Endothelial cell of umbilical vein (primary cell): ENCODE measurements around the gene HECTD2. TPM values are rescaled to one million over a fixed set of nuclear protein-coding genes. Genes with fewer than 3 reads are reported as not detected.

ENCODE experiments used
- BruUV-seq: library from RNA; stranded (reverse); fragments of 400-500 nt; replicated peaks from 2 replicates; lab custom pipeline; 2021; lab: Mats Ljungman, UMichigan
- CTCF ChIA-PET: fragments of 300-600, 350-600 bp; sonication (Branson Sonifier 250); formaldehyde crosslinking; loops from one replicate; lab custom pipeline; 2021; ENCODE audit warnings: antibody characterized with exemption, inconsistent platforms; lab: Charles Lee
- POLR2A ChIA-PET: fragments of 300-600, 350-600 bp; sonication (Branson Sonifier 250); formaldehyde crosslinking; loops from one replicate; lab custom pipeline; 2021; ENCODE audit warnings: antibody characterized with exemption, inconsistent platforms; lab: Charles Lee
- DNase-seq: peaks from one replicate; pipeline ENCODE4 v3.0.0-alpha.2; 2011; ENCODE audit warnings: low read depth, low spot score
- FAIRE-seq: peaks from 2 replicates; lab custom pipeline; 2011; peaks lifted over from hg19 to GRCh38; lab: Jason Lieb, UNC
- H2AFZ ChIP-seq: 2 replicates; pipeline ENCODE4 v1.6.0; 2012; ENCODE audit warnings: low read depth, low read length, control low read depth, inconsistent platforms
- H3K27ac ChIP-seq: 2 replicates; pipeline ENCODE4 v1.5.1; 2011; ENCODE audit warnings: low read depth, mild to moderate bottlenecking, control low read depth, low read length, moderate library complexity; ENCODE audit not compliant: insufficient read depth
- H3K27me3 ChIP-seq, 2 experiments: 2 replicates each; pipeline versions ENCODE4 v1.6.0 to v1.6.1; 2011; ENCODE audit warnings: low read length in 2 of 2, mixed read lengths in 1 of 2; ENCODE audit not compliant: control insufficient read depth in 2 of 2, insufficient read depth in 2 of 2
- H3K36me3 ChIP-seq, 2 experiments: 2 replicates in 1 of 2; 3 replicates in 1 of 2; pipeline ENCODE4 v1.5.1; 2011; ENCODE audit warnings: low read length in 2 of 2, mild to moderate bottlenecking in 1 of 2, moderate library complexity in 1 of 2; ENCODE audit not compliant: control insufficient read depth in 2 of 2, insufficient read depth in 2 of 2; ENCODE audit errors: extremely low read depth in 1 of 2
- H3K4me1 ChIP-seq: 3 replicates; pipeline ENCODE4 v1.5.1; 2011; ENCODE audit warnings: mild to moderate bottlenecking, low read length; ENCODE audit not compliant: control insufficient read depth, insufficient read depth; ENCODE audit errors: extremely low read depth
- H3K4me2 ChIP-seq: 2 replicates; pipeline ENCODE4 v1.6.1; 2011; ENCODE audit warnings: low read length, control low read depth, mixed read lengths; ENCODE audit not compliant: insufficient read depth
- H3K4me3 ChIP-seq, 3 experiments: fragments of 200-600 bp in 1 of 3; sonication (generic), shearing (Covaris generic) in 1 of 3; replicated peaks in 1 of 3; 2 replicates each; pipeline ENCODE4 v1.5.1; 2011 to 2016; ENCODE audit warnings: control low read depth in 3 of 3, low read length in 3 of 3, mild to moderate bottlenecking in 2 of 3, inconsistent platforms in 1 of 3, low read depth in 1 of 3, moderate library complexity in 1 of 3; ENCODE audit not compliant: insufficient read depth in 1 of 3
- H3K79me2 ChIP-seq: 2 replicates; pipeline ENCODE4 v1.6.0; 2012; ENCODE audit warnings: low read length, inconsistent platforms; ENCODE audit not compliant: control insufficient read depth, insufficient read depth
- H3K9ac ChIP-seq: replicated peaks from 2 replicates; pipeline ENCODE3; 2011; ENCODE audit warnings: low read length, control low read depth; ENCODE audit not compliant: insufficient read depth; ENCODE audit errors: extremely low read depth
- H3K9me1 ChIP-seq: replicated peaks from 3 replicates; pipeline ENCODE4 v1.6.0; 2011; ENCODE audit warnings: mild to moderate bottlenecking, low read length; ENCODE audit not compliant: control insufficient read depth, insufficient read depth; ENCODE audit errors: extremely low read depth
- H3K9me3 ChIP-seq: replicated peaks from 2 replicates; pipeline ENCODE4 v1.5.1; 2012; ENCODE audit warnings: low read length, inconsistent platforms; ENCODE audit not compliant: control insufficient read depth, insufficient read depth
- H4K20me1 ChIP-seq: replicated peaks from 2 replicates; pipeline ENCODE3; 2011; ENCODE audit warnings: mild to moderate bottlenecking, low read length; ENCODE audit not compliant: control insufficient read depth, insufficient read depth; ENCODE audit errors: extremely low read depth
- EZH2 ChIP-seq: IDR thresholded peaks from 2 replicates; pipeline ENCODE4 v1.6.1; 2012; ENCODE audit warnings: borderline replicate concordance, low read depth, mild to moderate bottlenecking, moderate library complexity, low read length, inconsistent platforms; ENCODE audit not compliant: severe bottlenecking
- FOS ChIP-seq: IDR thresholded peaks from 2 replicates; pipeline ENCODE4 v1.6.1; 2011; ENCODE audit warnings: mild to moderate bottlenecking, low read length, moderate library complexity, borderline replicate concordance; ENCODE audit not compliant: insufficient read depth
- GATA2 ChIP-seq: IDR thresholded peaks from 2 replicates; pipeline ENCODE4 v1.7.0; 2011; ENCODE audit warnings: low read depth, mild to moderate bottlenecking, moderate library complexity, mixed read lengths, low read length; ENCODE audit not compliant: insufficient read length, insufficient read depth
- JUN ChIP-seq: IDR thresholded peaks from 2 replicates; pipeline ENCODE4 v1.6.1; 2011; ENCODE audit warnings: borderline replicate concordance, low read depth; ENCODE audit not compliant: insufficient read length, insufficient read depth
- MYC ChIP-seq: IDR thresholded peaks from one replicate; pipeline ENCODE4 v1.6.1; 2011; ENCODE audit warnings: mild to moderate bottlenecking, low read depth, low read length
- POLR2A ChIP-seq: IDR thresholded peaks from 2 replicates; pipeline ENCODE4 v1.6.1; 2012; ENCODE audit warnings: low read depth, mild to moderate bottlenecking, control low read depth, low read length
- POLR2AphosphoS5 ChIP-seq: IDR thresholded peaks from 2 replicates; pipeline ENCODE4 v1.6.1; 2012; ENCODE audit warnings: low read depth, mild to moderate bottlenecking, control low read depth, low read length, moderate library complexity; ENCODE audit not compliant: insufficient read depth
- dilution Hi-C: fragments of 300-500 bp; cut with MboI; formaldehyde crosslinking; loops from one replicate; pipeline ENCODE4 v1.15.0; 2019; ENCODE audit warnings: low sequenced_read_pairs; ENCODE audit not compliant: extremely low pct_ligation_motif_present
- intact Hi-C: fragments of 100-400 bp; cut with micrococcal nuclease; formaldehyde crosslinking; loops from one replicate; pipeline ENCODE4 v1.10.0; 2022
- polyA plus RNA-seq, 4 experiments: library from polyadenylated mRNA; depleted of rRNA in 3 of 4; stranded (reverse) in 3 of 4; unstranded in 1 of 4; fragments of >200 nt; gene quantifications; 2 replicates each; pipeline versions ENCODE4 v1.2.1 to v1.2.3, GENCODE V29; 2011 to 2012; ENCODE audit warnings: missing spikeins in 1 of 4
- total RNA-seq: library from RNA; stranded (reverse); gene quantifications from 2 replicates; pipeline ENCODE4 v1.2.3, GENCODE V29; 2021
- TF ChIP-seq, protein P1 (sequence below): IDR thresholded peaks from 2 replicates; pipeline ENCODE4 v1.6.1; 2011; ENCODE audit not compliant: insufficient read depth, insufficient read length
- TF ChIP-seq, protein P2 (sequence below), 2 donors: IDR thresholded peaks; 1 replicate in 1 of 2; 2 replicates in 1 of 2; pipeline ENCODE4 v1.5.1; 2011; ENCODE audit warnings: low read length in 2 of 2, mild to moderate bottlenecking in 2 of 2, moderate library complexity in 2 of 2, control low read depth in 1 of 2, inconsistent platforms in 1 of 2, low read depth in 1 of 2; ENCODE audit not compliant: insufficient read depth in 1 of 2; ENCODE audit errors: extremely low read depth in 1 of 2

HECTD2 gene
- total and polyA plus RNA-seq, 2 donors (not counting 3 experiments of a cell fraction or from before 2014, with no cell fraction given) = 4.2 to 10.7 TPM

DNA sequence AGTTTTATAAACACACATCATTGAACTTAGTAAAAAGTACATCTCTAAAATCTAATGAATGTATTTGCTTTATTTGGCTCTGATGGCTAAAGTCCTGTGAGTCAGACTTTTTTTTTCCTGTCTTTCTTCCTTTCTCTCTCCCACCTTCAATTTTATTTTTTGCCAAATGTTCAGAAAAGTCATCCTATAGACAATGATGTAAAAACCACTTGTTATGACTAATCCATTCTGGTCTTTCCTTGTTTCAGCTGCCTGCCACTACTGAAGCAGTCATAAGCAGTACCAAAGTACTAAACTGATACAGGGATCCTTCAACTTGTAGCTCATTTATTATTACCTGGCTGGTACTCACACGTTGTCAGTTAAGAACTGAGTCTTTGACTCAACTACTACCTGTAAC, 23.9 kb downstream of the HECTD2 start:
- peaks cover 16% of the 10 kb centered on the region for H3K4me1 ChIP-seq
- no peaks in the 10 kb centered on the region for H3K27me3 ChIP-seq
- H2AFZ ChIP-seq = no peak overlapping the region
- H3K9me3 ChIP-seq = no peaks in the 10 kb centered on the region
- no TSS peak for BruUV-seq
- peaks cover 0 to 3% of the 10 kb centered on the region in 2 experiments for H3K36me3 ChIP-seq
- ChIA-PET CTCF (interaction anchor here (1.0 kb wide), 1 partner anchor 135 kb away, joined by 3 read pairs; no protein-coding TSS in a partner anchor), POLR2A (no interaction called here)
- H3K9ac ChIP-seq = no peak overlapping the region
- FAIRE-seq = peak; percentile 52
- dilution Hi-C loops (no loop called here), intact Hi-C loops (loop anchor here (2.0 kb wide), 1 partner anchor 23 kb away; the partner anchor contains the start of gene HECTD2)
- H3K79me2 ChIP-seq = no peaks in the 10 kb centered on the region
- H3K4me3 ChIP-seq = no peak overlapping the region
- no peaks in the 10 kb centered on the region for H3K9me1 ChIP-seq
- no peaks in the 10 kb centered on the region for H4K20me1 ChIP-seq
- no peak overlapping the region for H3K27ac ChIP-seq
- H3K4me2 ChIP-seq = peak overlapping the region; percentile 61
- peak; percentile 63 for DNase-seq
- TF ChIP-seq, protein P1, sequence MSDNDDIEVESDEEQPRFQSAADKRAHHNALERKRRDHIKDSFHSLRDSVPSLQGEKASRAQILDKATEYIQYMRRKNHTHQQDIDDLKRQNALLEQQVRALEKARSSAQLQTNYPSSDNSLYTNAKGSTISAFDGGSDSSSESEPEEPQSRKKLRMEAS = no peak
- TF ChIP-seq MYC (no peak), FOS (peak; percentile 77), POLR2A (no peak), GATA2 (no peak), JUN (peak; percentile 18), EZH2 (no peak), POLR2AphosphoS5 (no peak)
- TF ChIP-seq, protein P2, sequence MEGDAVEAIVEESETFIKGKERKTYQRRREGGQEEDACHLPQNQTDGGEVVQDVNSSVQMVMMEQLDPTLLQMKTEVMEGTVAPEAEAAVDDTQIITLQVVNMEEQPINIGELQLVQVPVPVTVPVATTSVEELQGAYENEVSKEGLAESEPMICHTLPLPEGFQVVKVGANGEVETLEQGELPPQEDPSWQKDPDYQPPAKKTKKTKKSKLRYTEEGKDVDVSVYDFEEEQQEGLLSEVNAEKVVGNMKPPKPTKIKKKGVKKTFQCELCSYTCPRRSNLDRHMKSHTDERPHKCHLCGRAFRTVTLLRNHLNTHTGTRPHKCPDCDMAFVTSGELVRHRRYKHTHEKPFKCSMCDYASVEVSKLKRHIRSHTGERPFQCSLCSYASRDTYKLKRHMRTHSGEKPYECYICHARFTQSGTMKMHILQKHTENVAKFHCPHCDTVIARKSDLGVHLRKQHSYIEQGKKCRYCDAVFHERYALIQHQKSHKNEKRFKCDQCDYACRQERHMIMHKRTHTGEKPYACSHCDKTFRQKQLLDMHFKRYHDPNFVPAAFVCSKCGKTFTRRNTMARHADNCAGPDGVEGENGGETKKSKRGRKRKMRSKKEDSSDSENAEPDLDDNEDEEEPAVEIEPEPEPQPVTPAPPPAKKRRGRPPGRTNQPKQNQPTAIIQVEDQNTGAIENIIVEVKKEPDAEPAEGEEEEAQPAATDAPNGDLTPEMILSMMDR (IDR thresholded peaks at IDR 0.05; ENCODE audit: extremely low read depth in 1 of 2, insufficient read depth in 1 of 2, low read depth in 1 of 2, low read length in 2 of 2) = no peak
